Right lobe of liver (tissue), 6 donors: ENCODE data around the gene FGF5. TPM values are rescaled to one million over a fixed set of nuclear protein-coding genes. Genes with fewer than 3 reads are reported as not detected.

Experiments used
- ATAC-seq, 4 donors: fragments of 200-7000 bp; cut with Tn5 transposase; one replicate each; pipeline ENCODE4 v1.9.1; 2020; ENCODE audit warnings: mild to moderate bottlenecking in 4 of 4, moderate library complexity in 4 of 4
- DNase-seq, 3 donors: peaks; one replicate each; pipeline ENCODE4 v3.0.0-alpha.2; 2020
- H3K27ac ChIP-seq, 3 donors: fragments of 200-600 bp; one replicate each; pipeline ENCODE4 v1.8.0; 2022
- H3K27me3 ChIP-seq, 2 donors: fragments of 200-600 bp; one replicate each; pipeline ENCODE4 v1.8.0; 2022
- H3K36me3 ChIP-seq, 4 donors: fragments of 200-600 bp; sonication (generic) in 1 of 4; one replicate each; pipeline versions ENCODE4 v1.5.1 to v1.8.0; 2017 to 2022; ENCODE audit warnings: control low read depth in 1 of 4
- H3K4me1 ChIP-seq, 4 donors: fragments of 200-600 bp; sonication (generic) in 1 of 4; one replicate each; pipeline versions ENCODE4 v1.5.1 to v1.8.0; 2017 to 2022; ENCODE audit warnings: control low read depth in 1 of 4
- H3K4me3 ChIP-seq, 3 donors: fragments of 200-600 bp; one replicate each; pipeline ENCODE4 v1.8.0; 2022
- H3K9me3 ChIP-seq, 4 donors: fragments of 200-600 bp; sonication (generic) in 1 of 4; one replicate each; pipeline versions ENCODE4 v1.5.1 to v1.8.0; 2017 to 2022; ENCODE audit warnings: control low read depth in 1 of 4
- POLR2A ChIP-seq: fragments of 450-650 bp; IDR thresholded peaks from one replicate; pipeline ENCODE4 v1.6.1; 2017; ENCODE audit warnings: antibody characterized with exemption, mild to moderate bottlenecking
- WGBS: methylation state at CpG from one replicate; pipeline ENCODE4 v1.1.6; 2018; ENCODE audit warnings: low coverage, low lambda C conversion rate; ENCODE audit not compliant: insufficient coverage; ENCODE audit errors: missing lambda C conversion rate; 5-methylcytosine and 5-hydroxymethylcytosine counted together
- intact Hi-C, 2 donors: fragments of 100-400 bp; cut with DNase I; formaldehyde crosslinking; loops; one replicate each; pipeline versions ENCODE4 v1.11.2 to v1.14.1; 2022
- total RNA-seq, 6 experiments: library from RNA; depleted of rRNA in 2 of 6; stranded (reverse); fragments of >200 nt in 2 of 6; fragmentation: NEBNext Ultra II Directional in 3 of 6; extraction: Animal tissue kit (Norgen Biotek cat#: 25700) in 3 of 6; gene quantifications; one replicate each; pipeline versions ENCODE4 v1.1.0 to v1.2.4, GENCODE V29; 2016 to 2023
- TF ChIP-seq, protein P1 (sequence below), 4 donors: fragments of 200-600 bp in 3 of 4; fragments of 450-650 bp in 1 of 4; IDR thresholded peaks; one replicate each; pipeline versions ENCODE4 v1.5.1 to v1.8.0; 2016 to 2022; ENCODE audit warnings: antibody characterized with exemption in 4 of 4, mild to moderate bottlenecking in 2 of 4
- donor health status: DM: no; HTN: yes; CAD: no.
- donor health status: DM: no; HTN: no; CAD: no.
- donor health status: DM: no; HTN: no; CAD: no.
- donor health status: DM: no; HTN: yes; CAD: no.
- donor health status: DM: no; HTN: yes; CAD: no.

FGF5 gene
- total RNA-seq, 6 experiments from 2014 or later = not detected

DNA sequence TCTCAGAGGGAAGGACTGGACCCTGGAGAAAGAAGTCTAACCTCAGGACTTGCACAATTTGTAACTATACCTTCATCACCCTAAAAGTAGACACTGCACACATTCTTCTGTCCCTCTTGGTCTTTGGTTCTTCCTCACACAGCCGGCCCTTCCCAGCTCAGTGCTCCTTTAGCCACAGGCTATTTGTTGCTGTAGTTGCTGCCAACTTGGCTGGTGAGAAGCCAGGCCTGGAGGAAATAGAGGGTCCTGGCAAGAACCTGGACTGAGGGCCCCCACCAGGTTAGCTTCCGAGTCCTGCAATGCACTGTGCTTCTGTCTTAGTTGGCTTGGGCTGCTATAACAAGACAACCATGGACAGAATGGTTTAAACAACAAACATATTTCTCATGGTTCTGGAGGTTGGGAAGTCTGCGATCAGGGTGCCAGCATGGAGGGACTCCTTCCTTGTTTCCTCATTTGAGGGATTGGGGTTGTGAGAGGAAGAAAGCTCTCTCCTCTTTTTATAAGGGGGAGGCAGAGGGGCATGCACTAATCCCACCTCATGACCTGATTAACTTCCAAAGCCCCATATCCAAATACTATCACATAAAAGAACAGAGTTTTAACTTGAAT lies 4.4 kb upstream of the FGF5 start:
- TF ChIP-seq, protein P1, sequence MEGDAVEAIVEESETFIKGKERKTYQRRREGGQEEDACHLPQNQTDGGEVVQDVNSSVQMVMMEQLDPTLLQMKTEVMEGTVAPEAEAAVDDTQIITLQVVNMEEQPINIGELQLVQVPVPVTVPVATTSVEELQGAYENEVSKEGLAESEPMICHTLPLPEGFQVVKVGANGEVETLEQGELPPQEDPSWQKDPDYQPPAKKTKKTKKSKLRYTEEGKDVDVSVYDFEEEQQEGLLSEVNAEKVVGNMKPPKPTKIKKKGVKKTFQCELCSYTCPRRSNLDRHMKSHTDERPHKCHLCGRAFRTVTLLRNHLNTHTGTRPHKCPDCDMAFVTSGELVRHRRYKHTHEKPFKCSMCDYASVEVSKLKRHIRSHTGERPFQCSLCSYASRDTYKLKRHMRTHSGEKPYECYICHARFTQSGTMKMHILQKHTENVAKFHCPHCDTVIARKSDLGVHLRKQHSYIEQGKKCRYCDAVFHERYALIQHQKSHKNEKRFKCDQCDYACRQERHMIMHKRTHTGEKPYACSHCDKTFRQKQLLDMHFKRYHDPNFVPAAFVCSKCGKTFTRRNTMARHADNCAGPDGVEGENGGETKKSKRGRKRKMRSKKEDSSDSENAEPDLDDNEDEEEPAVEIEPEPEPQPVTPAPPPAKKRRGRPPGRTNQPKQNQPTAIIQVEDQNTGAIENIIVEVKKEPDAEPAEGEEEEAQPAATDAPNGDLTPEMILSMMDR (IDR thresholded peaks at IDR 0.05) = no peak
- TF ChIP-seq POLR2A = no peak
- DNase-seq = no peak
- Histone ChIP-seq H3K9me3 (no peaks in the 10 kb centered on the region), H3K4me1 (peaks cover 0 to 8% (median 0%) of the 10 kb centered on the region in 4 donors), H3K27ac (no peak overlapping the region), H3K36me3 (no peaks in the 10 kb centered on the region), H3K27me3 (peaks cover 0 to 12% of the 10 kb centered on the region in 2 donors), H3K4me3 (no peak overlapping the region)
- ATAC-seq = no peak
- intact Hi-C loops = no loop called here
- 94% methylated on average over 2 of the region's 3 CpGs for WGBS

DNA sequence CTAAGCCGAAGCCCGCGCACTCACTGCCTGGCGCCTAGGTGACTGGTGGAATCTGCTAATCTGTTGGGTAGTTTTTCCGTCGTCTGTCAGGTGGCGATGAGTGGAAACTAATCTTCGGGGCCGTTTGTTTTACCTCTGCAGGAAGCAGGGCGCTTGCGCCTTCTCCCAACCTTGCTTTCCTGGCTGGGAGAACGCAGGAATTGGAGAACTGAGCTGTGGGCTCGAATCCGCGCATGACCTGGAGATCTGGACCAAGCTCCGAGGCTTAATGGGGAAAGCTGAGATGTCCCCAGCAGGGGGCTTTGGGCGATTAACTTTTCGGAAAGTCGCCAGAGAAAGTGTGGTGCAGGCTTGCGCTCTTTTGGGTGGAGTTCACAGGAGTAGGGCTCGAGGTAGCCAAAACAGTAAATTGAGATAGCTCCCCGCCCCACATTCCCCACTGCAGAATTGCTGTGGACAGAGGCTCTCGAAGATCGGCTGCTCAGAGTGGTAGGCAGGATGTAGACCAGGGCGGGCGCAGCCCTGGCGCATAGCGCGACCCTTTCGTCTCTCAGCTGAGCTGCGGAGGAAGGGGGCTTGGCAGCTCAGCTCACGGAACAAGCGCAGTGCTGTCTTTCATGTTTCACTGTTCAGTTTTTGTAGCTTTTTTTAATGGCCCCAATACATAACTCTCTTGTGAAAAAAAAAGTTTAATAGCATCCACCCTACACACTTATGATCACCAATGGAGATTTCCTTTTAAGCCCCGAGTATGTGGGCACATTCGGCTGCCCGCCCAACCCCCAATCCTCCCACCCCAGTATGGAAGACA lies 2.7 kb upstream of the FGF5 start:
- H3K4me3 ChIP-seq = no peak overlapping the region
- TF ChIP-seq, protein P1 (IDR thresholded peaks at IDR 0.05) = no peak
- no peak for TF ChIP-seq POLR2A
- DNase-seq = no peak
- intact Hi-C loops = no loop called here
- peaks cover 4 to 24% of the 10 kb centered on the region in 2 donors for H3K27me3 ChIP-seq
- H3K4me1 ChIP-seq = peaks cover 0 to 8% (median 0%) of the 10 kb centered on the region in 4 donors
- ATAC-seq = no peak
- no peak overlapping the region for H3K27ac ChIP-seq
- H3K9me3 ChIP-seq = no peaks in the 10 kb centered on the region
- no peaks in the 10 kb centered on the region for H3K36me3 ChIP-seq
- 23% methylated on average over 24 of the region's 36 CpGs for whole genome bisulfite sequencing

DNA sequence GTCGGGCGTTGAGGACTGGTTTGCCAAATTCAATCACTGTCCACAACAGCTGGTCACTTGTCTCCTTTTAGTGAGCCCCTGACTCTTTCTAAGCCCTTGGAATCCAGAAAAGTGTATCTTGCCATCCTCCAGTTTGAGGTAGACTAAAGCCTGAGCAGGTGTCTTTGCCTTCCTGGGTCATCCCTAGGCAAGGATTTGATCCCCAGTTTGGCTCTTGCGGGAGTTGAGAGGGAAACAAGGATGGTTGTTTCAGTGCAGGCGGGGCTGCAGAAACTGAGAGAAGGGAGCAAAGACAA lies 2.2 kb upstream of the FGF5 start:
- Histone ChIP-seq H3K4me3 (no peak overlapping the region), H3K36me3 (no peaks in the 10 kb centered on the region), H3K27me3 (peaks cover 4 to 28% of the 10 kb centered on the region in 2 donors), H3K27ac (no peak overlapping the region), H3K4me1 (peaks cover 0 to 8% (median 0%) of the 10 kb centered on the region in 4 donors), H3K9me3 (no peaks in the 10 kb centered on the region)
- 7% methylated on average over 4 of the region's 4 CpGs for WGBS
- intact Hi-C loops = no loop called here
- no peak for TF ChIP-seq POLR2A
- TF ChIP-seq, protein P1 (IDR thresholded peaks at IDR 0.05) = no peak
- no peak for DNase-seq
- ATAC-seq = no peak

DNA sequence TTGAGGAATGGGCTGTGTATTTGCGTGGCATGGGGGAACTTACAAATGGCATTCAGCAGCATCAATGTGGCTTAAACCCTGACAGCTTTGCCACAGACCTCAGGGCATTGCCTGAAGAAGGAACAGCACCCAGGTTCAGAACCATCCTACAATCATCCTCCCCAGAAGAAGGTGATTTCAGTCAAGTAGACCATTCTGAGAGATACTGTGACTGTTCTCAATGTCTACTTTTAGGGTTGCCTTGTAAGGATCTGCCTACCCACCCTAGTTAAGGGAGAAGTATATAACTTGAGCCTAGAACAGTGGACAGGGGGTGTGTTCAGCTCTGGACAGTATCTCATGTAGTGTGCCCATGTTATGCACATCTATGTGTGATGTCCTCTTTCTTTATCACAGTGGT lies 1.6 kb upstream of the FGF5 start:
- Histone ChIP-seq H3K36me3 (no peaks in the 10 kb centered on the region), H3K27ac (no peak overlapping the region), H3K4me3 (no peak overlapping the region), H3K27me3 (peaks cover 4 to 28% of the 10 kb centered on the region in 2 donors), H3K9me3 (no peaks in the 10 kb centered on the region), H3K4me1 (peaks cover 0 to 8% (median 0%) of the 10 kb centered on the region in 4 donors)
- TF ChIP-seq, protein P1 (IDR thresholded peaks at IDR 0.05) = no peak
- 0% methylated on average over 1 of the region's 1 CpG for WGBS
- no peak for ATAC-seq
- no peak for DNase-seq
- intact Hi-C loops = no loop called here
